Psoas muscle (tissue), 8 donors: ENCODE data around the gene TTYH3. TPM values are rescaled to one million over a fixed set of nuclear protein-coding genes. Genes with fewer than 3 reads are reported as not detected.

Experiments used
- ATAC-seq, 4 donors: fragments of 200-7000 bp; cut with Tn5 transposase; one replicate each; pipeline ENCODE4 v1.9.1; 2020; ENCODE audit warnings: moderate library complexity in 3 of 4, mild to moderate bottlenecking in 2 of 4
- DNase-seq, 2 donors: peaks; one replicate each; pipeline ENCODE4 v3.0.0-alpha.2; 2020
- H3K27ac ChIP-seq: fragments of 200-600 bp; one replicate; pipeline ENCODE4 v1.8.0; 2022
- H3K27me3 ChIP-seq, 3 donors: fragments of 200-600 bp in 1 of 3; one replicate each; pipeline versions ENCODE4 v1.6.1 to v1.8.0; 2013 to 2022; ENCODE audit warnings: low read length in 2 of 3, mild to moderate bottlenecking in 2 of 3, moderate library complexity in 1 of 3; ENCODE audit not compliant: insufficient read depth in 3 of 3
- H3K36me3 ChIP-seq, 2 donors: fragments of 200-600 bp in 1 of 2; one replicate each; pipeline versions ENCODE4 v1.6.1 to v1.8.0; 2013 to 2022; ENCODE audit warnings: low read depth in 1 of 2, mild to moderate bottlenecking in 1 of 2, moderate library complexity in 1 of 2; ENCODE audit not compliant: insufficient read depth in 1 of 2
- H3K4me1 ChIP-seq: fragments of 200-600 bp; one replicate; pipeline ENCODE4 v1.8.0; 2022
- H3K4me3 ChIP-seq: fragments of 200-600 bp; one replicate; pipeline ENCODE4 v1.8.0; 2022; ENCODE audit warnings: mild to moderate bottlenecking
- H3K9me3 ChIP-seq: fragments of 200-600 bp; one replicate; pipeline ENCODE4 v1.8.0; 2022
- CTCF ChIP-seq: fragments of 200-600 bp; IDR thresholded peaks from one replicate; pipeline ENCODE4 v1.8.0; 2022; ENCODE audit warnings: antibody characterized with exemption
- WGBS, 3 donors: extraction: QIAGEN DNeasy Blood & Tissue Kit; methylation state at CpG; one replicate each; pipeline versions ENCODE4 v1.1.6 to v1.1.7; 2013; 5-methylcytosine and 5-hydroxymethylcytosine counted together
- intact Hi-C, 2 donors: fragments of 100-400 bp; cut with DNase I; formaldehyde crosslinking; loops; one replicate each; pipeline versions ENCODE4 v1.11.0 to v1.14.2; 2022
- polyA plus RNA-seq, 3 donors: library from polyadenylated mRNA; stranded (reverse); fragments of 200-250 nt; gene quantifications; one replicate each; pipeline ENCODE4 v1.2.3, GENCODE V29; 2013
- total RNA-seq, 4 donors: library from RNA; stranded (reverse); fragmentation: NEBNext Ultra II Directional in 2 of 4; extraction: Animal tissue kit (Norgen Biotek cat#: 25700) in 2 of 4; gene quantifications; one replicate each; pipeline versions ENCODE4 v1.2.1 to v1.2.4, GENCODE V29; 2021 to 2023
- donor health status: healthy with polysubstance abuse.
- donor health status: DM: no; HTN: no; CAD: no; lungs with moderate emphysema.
- donor health status: Bipolar disorder and iron deficiency.
- donor health status: healthy.
- donor health status: DM: yes; HTN: yes; CAD: no.
- donor health status: DM: no; HTN: no; CAD: no.
- donor health status: DM: no; HTN: no; CAD: no.
- donor health status: DM: yes; HTN: yes; CAD: no.

TTYH3 gene
- total and polyA plus RNA-seq, 7 donors, result 1.3 to 11.3 (median 6.5) TPM

DNA sequence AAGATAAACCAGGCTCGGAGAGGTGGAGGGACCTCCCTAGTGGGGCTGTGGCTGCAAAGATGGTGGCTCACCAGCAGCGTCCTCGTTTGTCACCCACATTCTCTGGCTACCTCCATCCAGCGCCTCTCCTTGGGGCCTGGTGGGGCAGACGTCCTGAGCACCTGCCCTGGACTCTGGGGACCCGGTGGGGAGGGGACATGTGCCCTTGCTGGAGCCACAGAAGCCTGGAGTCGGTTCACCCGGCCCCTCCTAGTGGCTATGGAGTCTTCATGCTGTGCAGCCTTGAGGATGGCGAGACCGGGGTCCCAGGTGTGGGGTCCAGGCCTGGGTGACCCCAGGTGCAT lies 14.5 kb downstream of the TTYH3 start:
- peaks cover 10% of the 10 kb centered on the region for H3K4me1 ChIP-seq
- WGBS, 3 donors, result 86 to 91% (median 89%) methylated on average over 9 to 10 of the region's 10 CpGs
- H3K4me3 ChIP-seq, result no peak overlapping the region
- peaks cover 0 to 4% of the 10 kb centered on the region in 2 donors for H3K36me3 ChIP-seq
- no peaks in the 10 kb centered on the region for H3K27me3 ChIP-seq
- DNase-seq, result no peak
- no peaks in the 10 kb centered on the region for H3K9me3 ChIP-seq
- H3K27ac ChIP-seq, result no peak overlapping the region
- no peak for TF ChIP-seq CTCF
- intact Hi-C loops, result no loop called here
- ATAC-seq, result no peak

DNA sequence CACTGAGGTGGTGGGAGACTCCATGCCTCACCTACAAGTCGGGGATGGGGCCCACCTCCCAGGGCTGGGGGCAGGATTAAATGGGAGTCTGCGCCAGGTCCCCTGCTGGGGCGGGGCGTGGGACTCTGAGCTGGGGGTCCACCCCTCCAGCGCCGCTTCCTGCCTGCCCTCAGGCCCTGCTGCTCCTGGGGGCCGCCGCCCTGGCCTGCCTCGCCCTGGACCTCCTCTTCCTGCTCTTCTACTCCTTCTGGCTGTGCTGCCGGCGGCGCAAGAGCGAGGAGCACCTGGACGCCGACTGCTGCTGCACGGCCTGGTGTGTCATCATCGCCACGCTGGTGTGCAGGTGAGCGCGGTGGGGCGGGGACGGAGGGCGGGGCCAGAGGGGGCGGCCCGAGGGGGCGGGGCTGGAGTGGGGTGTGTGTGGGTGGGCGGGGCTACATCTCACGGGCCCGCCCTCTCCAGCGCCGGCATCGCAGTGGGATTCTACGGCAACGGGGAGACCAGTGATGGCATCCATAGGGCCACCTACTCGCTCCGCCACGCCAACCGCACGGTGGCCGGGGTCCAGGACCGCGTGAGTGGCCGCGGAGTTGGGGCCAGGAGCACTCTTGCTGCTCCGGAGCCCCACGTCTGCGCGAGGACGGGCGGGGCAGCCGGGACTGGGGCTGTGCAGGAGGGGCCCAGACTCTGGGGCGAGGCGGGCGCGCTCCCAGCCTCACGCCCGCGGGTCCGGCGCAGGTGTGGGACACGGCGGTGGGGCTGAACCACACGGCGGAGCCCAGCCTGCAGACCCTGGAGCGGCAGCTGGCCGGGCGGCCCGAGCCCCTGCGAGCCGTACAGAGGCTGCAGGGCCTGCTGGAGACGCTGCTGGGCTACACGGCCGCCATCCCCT lies 15.1 kb downstream of the TTYH3 start:
- H3K36me3 ChIP-seq, result peaks cover 0 to 9% of the 10 kb centered on the region in 2 donors
- DNase-seq, result no peak

GRCh38 chr7:2647594-2648172 lies 15.9 kb downstream of the TTYH3 start:
- intact Hi-C loops, result no loop called here
- DNase-seq (no peak), ATAC-seq (no peak)
- WGBS, 3 donors, result 95 to 97% (median 96%) methylated on average over 14 to 15 of the region's 15 CpGs
- Histone ChIP-seq H3K4me1 (no peaks in the 10 kb centered on the region), H3K27me3 (no peaks in the 10 kb centered on the region), H3K4me3 (no peak overlapping the region), H3K9me3 (no peaks in the 10 kb centered on the region), H3K36me3 (peaks cover 0 to 10% of the 10 kb centered on the region in 2 donors), H3K27ac (no peak overlapping the region)
- no peak for TF ChIP-seq CTCF

More for the DNA sequence above, 15.1 kb downstream of the TTYH3 start:
- WGBS, 3 donors, result 87 to 92% (median 88%) methylated on average over 61 to 73 of the region's 73 CpGs
- Histone ChIP-seq H3K27ac (no peak overlapping the region), H3K9me3 (no peaks in the 10 kb centered on the region), H3K4me1 (peaks cover 5% of the 10 kb centered on the region), H3K4me3 (no peak overlapping the region), H3K27me3 (no peaks in the 10 kb centered on the region)
- intact Hi-C loops, result no loop called here
- no peak for ATAC-seq
- TF ChIP-seq CTCF, result no peak

GRCh38 chr7:2649139-2649838 lies 17.5 kb downstream of the TTYH3 start:
- ATAC-seq (no peak), DNase-seq (no peak)
- intact Hi-C loops, result no loop called here
- H3K4me3 ChIP-seq, result no peak overlapping the region
- no peaks in the 10 kb centered on the region for H3K4me1 ChIP-seq
- H3K36me3 ChIP-seq, result peaks cover 0 to 13% of the 10 kb centered on the region in 2 donors
- no peaks in the 10 kb centered on the region for H3K9me3 ChIP-seq
- WGBS, 3 donors, result 73 to 93% (median 83%) methylated on average over 10 to 18 of the region's 18 CpGs
- no peak overlapping the region for H3K27ac ChIP-seq
- TF ChIP-seq CTCF, result no peak
- H3K27me3 ChIP-seq, result no peaks in the 10 kb centered on the region
